Panc1 (cell line): ENCODE measurements around the gene GLG1. TPM values are rescaled to one million over a fixed set of nuclear protein-coding genes. Genes with fewer than 3 reads are reported as not detected.

ENCODE experiments used
- ATAC-seq: fragments of 200-7000 bp; cut with Tn5 transposase; 2 replicates; pipeline ENCODE4 v1.9.1; 2020; ENCODE audit warnings: mild to moderate bottlenecking, moderate library complexity
- BruUV-seq: library from RNA; stranded (reverse); fragments of 400-500 nt; replicated peaks from 2 replicates; lab custom pipeline; 2021; lab: Mats Ljungman, UMichigan
- CTCF ChIA-PET: fragments of 300-600 bp; sonication (Branson Sonifier 250); formaldehyde crosslinking; loops from one replicate; lab custom pipeline; 2022; ENCODE audit warnings: antibody characterized with exemption; lab: Charles Lee
- POLR2A ChIA-PET: fragments of 300-600 bp; sonication (Branson Sonifier 250); formaldehyde crosslinking; loops from one replicate; lab custom pipeline; 2022; ENCODE audit warnings: antibody characterized with exemption; lab: Charles Lee
- DNase-seq: peaks from one replicate; pipeline ENCODE4 v3.0.0-alpha.2; 2010; ENCODE audit warnings: low read depth, low spot score
- H3K27ac ChIP-seq: 2 replicates; pipeline ENCODE4 v1.5.1; 2011; ENCODE audit warnings: mild to moderate bottlenecking, low read length, inconsistent platforms
- H3K27me3 ChIP-seq: fragments of 200-500 bp; sonication (Bioruptor generic); 2 replicates; pipeline ENCODE4 v1.6.0; 2014; ENCODE audit warnings: low read length, inconsistent platforms; ENCODE audit not compliant: control insufficient read depth, insufficient read depth
- H3K36me3 ChIP-seq: fragments of 200-500 bp; sonication (Bioruptor generic); 2 replicates; pipeline ENCODE4 v1.5.1; 2014; ENCODE audit warnings: inconsistent platforms, mild to moderate bottlenecking, low read length, moderate library complexity; ENCODE audit not compliant: control insufficient read depth, insufficient read depth
- H3K4me1 ChIP-seq: 2 replicates; pipeline ENCODE4 v1.5.1; 2011; ENCODE audit warnings: inconsistent platforms, mild to moderate bottlenecking, low read length, moderate library complexity; ENCODE audit not compliant: control insufficient read depth, insufficient read depth
- H3K4me3 ChIP-seq, 2 experiments: 2 replicates each; pipeline ENCODE4 v1.5.1; 2011 to 2012; ENCODE audit warnings: low read depth in 2 of 2, low read length in 2 of 2, mild to moderate bottlenecking in 2 of 2, inconsistent platforms in 1 of 2, moderate library complexity in 1 of 2
- H3K9me3 ChIP-seq: fragments of 200-500 bp; sonication (Bioruptor generic); 2 replicates; pipeline ENCODE4 v1.5.1; 2014; ENCODE audit warnings: low read depth, mild to moderate bottlenecking, inconsistent platforms, low read length, moderate library complexity; ENCODE audit not compliant: control insufficient read depth, insufficient read depth
- CTCF ChIP-seq: fragments of 450-650 bp; IDR thresholded peaks from 2 replicates; pipeline ENCODE4 v1.5.1; 2017; ENCODE audit warnings: mild to moderate bottlenecking
- POLR2AphosphoS5 ChIP-seq: IDR thresholded peaks from 2 replicates; pipeline ENCODE4 v1.6.1; 2012; ENCODE audit warnings: mild to moderate bottlenecking, low read depth, low read length, moderate library complexity
- REST ChIP-seq, 2 experiments: IDR thresholded peaks; 2 replicates each; pipeline ENCODE4 v1.6.1; 2011 to 2012; ENCODE audit warnings: low read depth in 2 of 2, control low read depth in 1 of 2, low read length in 1 of 2, mild to moderate bottlenecking in 1 of 2, moderate library complexity in 1 of 2; ENCODE audit not compliant: insufficient read depth in 1 of 2
- SIN3A ChIP-seq: IDR thresholded peaks from 2 replicates; pipeline ENCODE4 v1.6.1; 2012; ENCODE audit warnings: low read depth, mild to moderate bottlenecking, low read length, moderate library complexity, borderline replicate concordance; ENCODE audit not compliant: insufficient read depth
- TCF7L2 ChIP-seq: IDR thresholded peaks from 2 replicates; pipeline ENCODE4 v1.6.1; 2011; ENCODE audit warnings: mild to moderate bottlenecking, low read depth, low read length, inconsistent platforms
- in situ Hi-C: cut with HindIII; loops from 2 replicates; pipeline ENCODE4 v1.10.0; 2016; ENCODE audit warnings: low sequenced_read_pairs, low pct_unique_long_range_greater_than_20kb
- intact Hi-C: fragments of 100-400 bp; cut with micrococcal nuclease; formaldehyde crosslinking; loops from one replicate; pipeline ENCODE4 v1.10.0; 2022; ENCODE audit not compliant: unreplicated experiment
- total RNA-seq: library from RNA; stranded (reverse); gene quantifications from one replicate; pipeline ENCODE4 v1.2.1, GENCODE V29; 2021; ENCODE audit not compliant: unreplicated experiment

The GLG1 gene
- total RNA-seq, 1 experiment from 2014 or later: 75.9 TPM

DNA sequence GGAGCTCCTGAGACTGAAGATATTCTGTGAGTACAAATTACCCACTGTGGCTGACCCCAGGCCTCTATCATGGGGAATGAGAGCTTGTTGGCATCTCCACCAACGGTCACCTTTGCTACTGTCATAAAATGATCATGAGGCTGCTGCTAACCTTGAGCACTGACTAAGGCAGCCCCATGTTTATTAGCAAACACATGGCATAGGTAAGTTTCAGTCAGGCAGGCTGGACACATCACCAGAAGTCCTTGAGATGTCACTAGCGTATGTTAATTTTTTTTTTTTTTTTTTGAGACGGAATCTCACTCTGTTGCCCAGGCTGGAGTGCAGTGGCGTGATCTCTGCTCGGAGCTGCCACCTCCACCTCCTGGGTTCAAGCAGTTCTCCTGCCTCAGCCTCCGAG is 1.5 kb upstream of the GLG1 start:
- intact Hi-C loops: no loop called here
- Histone ChIP-seq H3K9me3 (no peaks in the 10 kb centered on the region), H3K4me1 (peaks cover 13% of the 10 kb centered on the region; the same call in 1 of the 2 replicates), H3K27me3 (no peaks in the 10 kb centered on the region), H3K36me3 (peaks cover 4% of the 10 kb centered on the region; the same call in 1 of the 2 replicates), H3K4me3 (no peak overlapping the region), H3K27ac (no peak overlapping the region)
- in situ Hi-C loops: no loop called here
- ChIA-PET CTCF (no interaction called here), POLR2A (no interaction called here)
- ATAC-seq: no peak
- no TSS peak for BruUV-seq
- no peak for DNase-seq
- TF ChIP-seq TCF7L2: no peak
- TF ChIP-seq CTCF: no peak
- no peak for TF ChIP-seq POLR2AphosphoS5
- TF ChIP-seq REST (IDR thresholded peaks at IDR 0.05; ENCODE audit: insufficient read depth in 1 of 2, low read depth in 2 of 2, low read length in 1 of 2): no peak
- no peak for TF ChIP-seq SIN3A

- ATAC-seq (no peak), DNase-seq (no peak)
- no peaks in the 10 kb centered on the region for H3K9me3 ChIP-seq
- 0 out of 2 replicates have a peak overlapping the region, but pooled peaks have one; percentile 79 for H3K27ac ChIP-seq
- peaks cover 4% of the 10 kb centered on the region; the same call in 1 of the 2 replicates for H3K36me3 ChIP-seq
- CTCF ChIA-PET: no interaction called here
- POLR2A ChIA-PET: interaction anchor here (0.6 kb wide), 1 partner anchor 59 kb away, joined by 3 read pairs; no protein-coding TSS in a partner anchor
- no TSS peak for BruUV-seq
- in situ Hi-C loops: no loop called here
- TF ChIP-seq POLR2AphosphoS5 (no peak), REST (IDR thresholded peaks at IDR 0.05; ENCODE audit: insufficient read depth in 1 of 2, low read depth in 2 of 2, low read length in 1 of 2) (no peak), CTCF (no peak), TCF7L2 (no peak), SIN3A (no peak)
- H3K4me1 ChIP-seq: peaks cover 14% of the 10 kb centered on the region; the same call in 1 of the 2 replicates
- intact Hi-C loops: no loop called here
- no peak overlapping the region for H3K4me3 ChIP-seq
- no peaks in the 10 kb centered on the region for H3K27me3 ChIP-seq
Observed at GRCh38 chr16:74607962-74608356, 1.0 kb upstream of the GLG1 start.
